HG03135 (cell line): ENCODE measurements around the gene FYCO1.

Experiments used
- ATAC-seq: cut with Tn5 transposase; IDR thresholded peaks from one replicate; pipeline ENCODE4 v1.9.1; 2021; ENCODE audit warnings: mild to moderate bottlenecking, moderate library complexity; ENCODE audit not compliant: unreplicated experiment

The FYCO1 gene

GRCh38 chr3:45890405-45890804 lies 105.2 kb downstream of the FYCO1 start:
- no peak for ATAC-seq

GRCh38 chr3:45889337-45889736 lies 106.3 kb downstream of the FYCO1 start:
- no peak for ATAC-seq

GRCh38 chr3:45887759-45888511 lies 107.7 kb downstream of the FYCO1 start:
- no peak for ATAC-seq

- no peak for ATAC-seq
Measured at GRCh38 chr3:45887285-45887684, 108.3 kb downstream of the FYCO1 start.

GRCh38 chr3:45885979-45886705 lies 109.5 kb downstream of the FYCO1 start, which contains the start of gene CCR9:
TSS of gene CCR9 (plus strand) at chr3:45886543. CDS start at chr3:45894934, 8,391 bp downstream.
- no peak for ATAC-seq

GRCh38 chr3:45884368-45885201 lies 111.0 kb downstream of the FYCO1 start:
- no peak for ATAC-seq

- no peak for ATAC-seq
Measured at GRCh38 chr3:45881078-45882022, 114.3 kb downstream of the FYCO1 start.

GRCh38 chr3:45880725-45881077 lies 114.9 kb downstream of the FYCO1 start:
- no peak for ATAC-seq

- ATAC-seq: no peak
Measured at GRCh38 chr3:45878124-45878523, 117.5 kb downstream of the FYCO1 start.

GRCh38 chr3:45874677-45875346 lies 120.8 kb downstream of the FYCO1 start:
- no peak for ATAC-seq

- no peak for ATAC-seq
Measured at GRCh38 chr3:45873638-45874037, 122.0 kb downstream of the FYCO1 start.

GRCh38 chr3:45873036-45873435 lies 122.6 kb downstream of the FYCO1 start:
- no peak for ATAC-seq

- no peak for ATAC-seq
Measured at GRCh38 chr3:45872569-45872968, 123.1 kb downstream of the FYCO1 start.

- no peak for ATAC-seq
Measured at GRCh38 chr3:45871780-45872179, 123.8 kb downstream of the FYCO1 start.

GRCh38 chr3:45870099-45870498 lies 125.5 kb downstream of the FYCO1 start:
- no peak for ATAC-seq

- ATAC-seq: no peak
Measured at GRCh38 chr3:45869638-45870037, 126.0 kb downstream of the FYCO1 start.

GRCh38 chr3:45868650-45869049 lies 127.0 kb downstream of the FYCO1 start:
- ATAC-seq: no peak

- no peak for ATAC-seq
Measured at GRCh38 chr3:45868213-45868612, 127.4 kb downstream of the FYCO1 start.
